ENCODE measurements around the gene FAM78B.

- TF ChIP-seq CTCF (IDR thresholded peaks at IDR 0.05) (no peak), POLR2A (IDR thresholded peaks at IDR 0.05) (no peak)
These were observed 7.3 kb upstream of the FAM78B start for GRCh38 chr1:166174108-166174507.
